ENCODE data around the gene POU5F2.
A peak's percentile ranks its signal among the peaks of the same experiment; 100 is the strongest.

Gene POU5F2

GRCh38 chr5:93741136-93741811 lies at the start of gene POU5F2:
TSS of gene POU5F2 (minus strand) at chr5:93741600. CDS start at chr5:93741563, 37 bp downstream.
- Histone ChIP-seq H3K27me3 (replicated peaks; ENCODE audit: control insufficient read depth, insufficient read depth, low read length) (no peaks in the 10 kb centered on the region), H3K4me1 (ENCODE audit: control insufficient read depth, insufficient read depth, low read length) (no peaks in the 10 kb centered on the region), H3K4me3 (ENCODE audit: low read length) (no peak within 1 kb of the TSS), H3K9ac (ENCODE audit: low read length) (no peak within 1 kb of the TSS), H3K9me3 (ENCODE audit: control insufficient read depth, low read length) (peaks cover 3% of the 10 kb centered on the region), H3K36me3 (ENCODE audit: control insufficient read depth, insufficient read depth, low read length, severe bottlenecking) (no peaks in the 10 kb centered on the region)
- no peak for DNase-seq (ENCODE audit: low read depth)

GRCh38 chr5:93790401-93790800 lies 49.0 kb upstream of the POU5F2 start:
- no peaks in the 10 kb centered on the region for H3K36me3 ChIP-seq (ENCODE audit: control insufficient read depth, insufficient read depth, low read length, severe bottlenecking)
- no peaks in the 10 kb centered on the region for H3K9me3 ChIP-seq (ENCODE audit: control insufficient read depth, low read length)
- no peaks in the 10 kb centered on the region for H3K27me3 ChIP-seq (replicated peaks; ENCODE audit: control insufficient read depth, insufficient read depth, low read length)
- peaks cover 10% of the 10 kb centered on the region for H3K4me1 ChIP-seq (ENCODE audit: control insufficient read depth, insufficient read depth, low read length)
- H3K9ac ChIP-seq (ENCODE audit: low read length) = no peak overlapping the region
- no peak overlapping the region for H3K4me3 ChIP-seq (ENCODE audit: low read length)
- peak; percentile 4 for DNase-seq (ENCODE audit: low read depth)

GRCh38 chr5:93789173-93790067 lies 48.0 kb upstream of the POU5F2 start:
- DNase-seq (ENCODE audit: low read depth) = peak; percentile 63
- Histone ChIP-seq H3K4me1 (ENCODE audit: control insufficient read depth, insufficient read depth, low read length) (peaks cover 10% of the 10 kb centered on the region), H3K27me3 (replicated peaks; ENCODE audit: control insufficient read depth, insufficient read depth, low read length) (no peaks in the 10 kb centered on the region), H3K9me3 (ENCODE audit: control insufficient read depth, low read length) (no peaks in the 10 kb centered on the region), H3K36me3 (ENCODE audit: control insufficient read depth, insufficient read depth, low read length, severe bottlenecking) (no peaks in the 10 kb centered on the region), H3K9ac (ENCODE audit: low read length) (no peak overlapping the region), H3K4me3 (ENCODE audit: low read length) (no peak overlapping the region)

GRCh38 chr5:93787598-93787997 lies 46.2 kb upstream of the POU5F2 start:
- H3K4me3 ChIP-seq (ENCODE audit: low read length) = no peak overlapping the region
- no peaks in the 10 kb centered on the region for H3K36me3 ChIP-seq (ENCODE audit: control insufficient read depth, insufficient read depth, low read length, severe bottlenecking)
- no peaks in the 10 kb centered on the region for H3K27me3 ChIP-seq (replicated peaks; ENCODE audit: control insufficient read depth, insufficient read depth, low read length)
- H3K9me3 ChIP-seq (ENCODE audit: control insufficient read depth, low read length) = no peaks in the 10 kb centered on the region
- H3K4me1 ChIP-seq (ENCODE audit: control insufficient read depth, insufficient read depth, low read length) = peaks cover 10% of the 10 kb centered on the region
- no peak overlapping the region for H3K9ac ChIP-seq (ENCODE audit: low read length)
- DNase-seq (ENCODE audit: low read depth) = peak; percentile 11

- H3K4me3 ChIP-seq (ENCODE audit: low read length) = no peak overlapping the region
- no peak overlapping the region for H3K9ac ChIP-seq (ENCODE audit: low read length)
- no peaks in the 10 kb centered on the region for H3K36me3 ChIP-seq (ENCODE audit: control insufficient read depth, insufficient read depth, low read length, severe bottlenecking)
- no peaks in the 10 kb centered on the region for H3K27me3 ChIP-seq (replicated peaks; ENCODE audit: control insufficient read depth, insufficient read depth, low read length)
- H3K9me3 ChIP-seq (ENCODE audit: control insufficient read depth, low read length) = no peaks in the 10 kb centered on the region
- DNase-seq (ENCODE audit: low read depth) = no peak
- H3K4me1 ChIP-seq (ENCODE audit: control insufficient read depth, insufficient read depth, low read length) = peaks cover 10% of the 10 kb centered on the region
Observed at GRCh38 chr5:93785475-93785874, 44.1 kb upstream of the POU5F2 start.

- H3K9me3 ChIP-seq (ENCODE audit: control insufficient read depth, low read length) = no peaks in the 10 kb centered on the region
- no peaks in the 10 kb centered on the region for H3K27me3 ChIP-seq (replicated peaks; ENCODE audit: control insufficient read depth, insufficient read depth, low read length)
- H3K4me3 ChIP-seq (ENCODE audit: low read length) = no peak overlapping the region
- DNase-seq (ENCODE audit: low read depth) = peak; percentile 51
- H3K9ac ChIP-seq (ENCODE audit: low read length) = no peak overlapping the region
- no peaks in the 10 kb centered on the region for H3K36me3 ChIP-seq (ENCODE audit: control insufficient read depth, insufficient read depth, low read length, severe bottlenecking)
- H3K4me1 ChIP-seq (ENCODE audit: control insufficient read depth, insufficient read depth, low read length) = peaks cover 7% of the 10 kb centered on the region
Observed at GRCh38 chr5:93782978-93783377, 41.6 kb upstream of the POU5F2 start.

GRCh38 chr5:93777620-93778019 lies 36.2 kb upstream of the POU5F2 start:
- no peak for DNase-seq (ENCODE audit: low read depth)
- Histone ChIP-seq H3K36me3 (ENCODE audit: control insufficient read depth, insufficient read depth, low read length, severe bottlenecking) (peaks cover 3% of the 10 kb centered on the region), H3K9me3 (ENCODE audit: control insufficient read depth, low read length) (no peaks in the 10 kb centered on the region), H3K27me3 (replicated peaks; ENCODE audit: control insufficient read depth, insufficient read depth, low read length) (no peaks in the 10 kb centered on the region), H3K4me1 (ENCODE audit: control insufficient read depth, insufficient read depth, low read length) (no peaks in the 10 kb centered on the region), H3K9ac (ENCODE audit: low read length) (no peak overlapping the region), H3K4me3 (ENCODE audit: low read length) (no peak overlapping the region)

GRCh38 chr5:93756372-93756771 lies 15.0 kb upstream of the POU5F2 start:
- no peaks in the 10 kb centered on the region for H3K27me3 ChIP-seq (replicated peaks; ENCODE audit: control insufficient read depth, insufficient read depth, low read length)
- DNase-seq (ENCODE audit: low read depth) = no peak
- H3K4me1 ChIP-seq (ENCODE audit: control insufficient read depth, insufficient read depth, low read length) = peaks cover 5% of the 10 kb centered on the region
- no peak overlapping the region for H3K4me3 ChIP-seq (ENCODE audit: low read length)
- H3K9ac ChIP-seq (ENCODE audit: low read length) = no peak overlapping the region
- H3K9me3 ChIP-seq (ENCODE audit: control insufficient read depth, low read length) = peaks cover 6% of the 10 kb centered on the region
- H3K36me3 ChIP-seq (ENCODE audit: control insufficient read depth, insufficient read depth, low read length, severe bottlenecking) = no peaks in the 10 kb centered on the region

GRCh38 chr5:93755716-93756115 lies 14.3 kb upstream of the POU5F2 start:
- Histone ChIP-seq H3K36me3 (ENCODE audit: control insufficient read depth, insufficient read depth, low read length, severe bottlenecking) (no peaks in the 10 kb centered on the region), H3K9ac (ENCODE audit: low read length) (no peak overlapping the region), H3K9me3 (ENCODE audit: control insufficient read depth, low read length) (peaks cover 6% of the 10 kb centered on the region), H3K27me3 (replicated peaks; ENCODE audit: control insufficient read depth, insufficient read depth, low read length) (no peaks in the 10 kb centered on the region), H3K4me3 (ENCODE audit: low read length) (no peak overlapping the region), H3K4me1 (ENCODE audit: control insufficient read depth, insufficient read depth, low read length) (peaks cover 5% of the 10 kb centered on the region)
- DNase-seq (ENCODE audit: low read depth) = no peak

GRCh38 chr5:93748875-93749397 lies 7.5 kb upstream of the POU5F2 start:
- no peaks in the 10 kb centered on the region for H3K36me3 ChIP-seq (ENCODE audit: control insufficient read depth, insufficient read depth, low read length, severe bottlenecking)
- peaks cover 6% of the 10 kb centered on the region for H3K4me1 ChIP-seq (ENCODE audit: control insufficient read depth, insufficient read depth, low read length)
- no peaks in the 10 kb centered on the region for H3K9me3 ChIP-seq (ENCODE audit: control insufficient read depth, low read length)
- no peak overlapping the region for H3K4me3 ChIP-seq (ENCODE audit: low read length)
- no peak overlapping the region for H3K9ac ChIP-seq (ENCODE audit: low read length)
- DNase-seq (ENCODE audit: low read depth) = peak; percentile 4
- H3K27me3 ChIP-seq (replicated peaks; ENCODE audit: control insufficient read depth, insufficient read depth, low read length) = no peaks in the 10 kb centered on the region

GRCh38 chr5:93746406-93747056 lies 5.1 kb upstream of the POU5F2 start:
- Histone ChIP-seq H3K4me3 (ENCODE audit: low read length) (no peak overlapping the region), H3K4me1 (ENCODE audit: control insufficient read depth, insufficient read depth, low read length) (peaks cover 6% of the 10 kb centered on the region), H3K9ac (ENCODE audit: low read length) (no peak overlapping the region), H3K27me3 (replicated peaks; ENCODE audit: control insufficient read depth, insufficient read depth, low read length) (no peaks in the 10 kb centered on the region), H3K9me3 (ENCODE audit: control insufficient read depth, low read length) (no peaks in the 10 kb centered on the region), H3K36me3 (ENCODE audit: control insufficient read depth, insufficient read depth, low read length, severe bottlenecking) (no peaks in the 10 kb centered on the region)
- DNase-seq (ENCODE audit: low read depth) = peak; percentile 24
